OCI-LY7 (cell line): ENCODE data around the gene SLC44A2. TPM values are rescaled to one million over a fixed set of nuclear protein-coding genes. Genes with fewer than 3 reads are reported as not detected.

Experiments used
- BruUV-seq: library from RNA; stranded (reverse); fragments of 400-500 nt; replicated peaks from 2 replicates; lab custom pipeline; 2021; lab: Mats Ljungman, UMichigan
- CTCF ChIA-PET: fragments of 300-600 bp; sonication (Branson Sonifier 250); formaldehyde crosslinking; loops from one replicate; lab custom pipeline; 2022; ENCODE audit warnings: antibody characterized with exemption; ENCODE audit not compliant: unreplicated experiment; lab: Charles Lee
- POLR2A ChIA-PET: fragments of 300-600 bp; sonication (Branson Sonifier 250); formaldehyde crosslinking; loops from one replicate; lab custom pipeline; 2022; ENCODE audit warnings: antibody characterized with exemption; lab: Charles Lee
- DNase-seq: peaks from one replicate; pipeline ENCODE4 v3.0.0-alpha.2; 2015; ENCODE audit warnings: low spot score
- H2AFZ ChIP-seq: fragments of 200-600 bp; sonication (generic), shearing (Covaris generic); 2 replicates; pipeline ENCODE4 v1.6.1; 2014; ENCODE audit warnings: mild to moderate bottlenecking, antibody characterized with exemption, low read length, moderate library complexity
- H3K27ac ChIP-seq: fragments of 200-600 bp; sonication (generic); 2 replicates; pipeline ENCODE4 v1.5.1; 2014; ENCODE audit warnings: mixed run types, low read depth, mild to moderate bottlenecking, moderate library complexity, low read length, inconsistent platforms; ENCODE audit not compliant: poor library complexity, severe bottlenecking
- H3K36me3 ChIP-seq: fragments of 200-600 bp; sonication (generic); 2 replicates; pipeline ENCODE4 v1.6.1; 2014; ENCODE audit warnings: mild to moderate bottlenecking, antibody characterized with exemption, low read length, moderate library complexity, mixed read lengths; ENCODE audit not compliant: insufficient read depth
- H3K4me1 ChIP-seq: fragments of 200-600 bp; sonication (generic); 2 replicates; pipeline ENCODE4 v1.5.1; 2014; ENCODE audit warnings: mild to moderate bottlenecking, low read length; ENCODE audit not compliant: insufficient read depth, poor library complexity, severe bottlenecking
- H3K4me2 ChIP-seq: fragments of 200-600 bp; sonication (generic); 2 replicates; pipeline ENCODE4 v1.6.1; 2014; ENCODE audit warnings: mild to moderate bottlenecking, low read length
- H3K4me3 ChIP-seq: fragments of 200-600 bp; sonication (generic); 2 replicates; pipeline ENCODE4 v1.5.1; 2014; ENCODE audit warnings: mild to moderate bottlenecking, low read depth, low read length; ENCODE audit not compliant: poor library complexity, severe bottlenecking
- H3K79me2 ChIP-seq: fragments of 200-600 bp; sonication (generic); 2 replicates; pipeline ENCODE4 v1.6.1; 2016; ENCODE audit warnings: low read depth, mild to moderate bottlenecking, low read length, moderate library complexity, mixed read lengths; ENCODE audit not compliant: insufficient read depth
- H3K9me2 ChIP-seq: fragments of 200-600 bp; sonication (generic); 2 replicates; pipeline ENCODE4 v1.6.1; 2016; ENCODE audit warnings: mild to moderate bottlenecking, low read length, mixed read lengths; ENCODE audit not compliant: insufficient read depth
- H3K9me3 ChIP-seq: fragments of 200-600 bp; sonication (generic); 2 replicates; pipeline ENCODE4 v1.6.1; 2014; ENCODE audit warnings: mild to moderate bottlenecking, mixed run types, low read length, mixed read lengths
- H4K20me1 ChIP-seq: fragments of 200-600 bp; sonication (generic); 2 replicates; pipeline ENCODE4 v1.6.1; 2014; ENCODE audit warnings: mild to moderate bottlenecking, antibody characterized with exemption, low read length, moderate library complexity, mixed read lengths; ENCODE audit not compliant: insufficient read depth
- EZH2phosphoT487 ChIP-seq: fragments of 200-600 bp; sonication (generic); IDR thresholded peaks from 2 replicates; pipeline ENCODE4 v1.6.1; 2018; ENCODE audit warnings: low read depth, borderline replicate concordance, mild to moderate bottlenecking, mixed run types, antibody characterized with exemption, low read length, moderate library complexity, mixed read lengths
- intact Hi-C: fragments of 100-400 bp; cut with micrococcal nuclease; formaldehyde crosslinking; loops from one replicate; pipeline ENCODE4 v1.10.0; 2022; ENCODE audit not compliant: unreplicated experiment
- total RNA-seq, 2 experiments: library from RNA; depleted of rRNA in 1 of 2; stranded (reverse); fragments of >200 nt in 1 of 2; shearing (Covaris generic) in 1 of 2; gene quantifications; 2 replicates each; pipeline ENCODE4 v1.2.3, GENCODE V29; 2014 to 2022
- TF ChIP-seq, protein P1 (sequence below): fragments of 200-600 bp; sonication (generic); conservative IDR thresholded peaks from 2 replicates; pipeline ENCODE4 v1.5.1; 2014; ENCODE audit warnings: mild to moderate bottlenecking, antibody characterized with exemption, low read length, moderate library complexity, mixed read lengths

The SLC44A2 gene
- total RNA-seq, 2 experiments from 2014 or later, result 115 to 197 TPM

GRCh38 chr19:10583036-10583776 is 42.1 kb upstream of the SLC44A2 start:
- POLR2A ChIA-PET, result interaction anchor here (1.0 to 2.6 kb wide), 2 partner anchors 9 to 20 kb away, joined by 4 to 22 read pairs; no protein-coding TSS in a partner anchor
- BruUV-seq, result no TSS peak
- intact Hi-C loops, result no loop called here

DNA sequence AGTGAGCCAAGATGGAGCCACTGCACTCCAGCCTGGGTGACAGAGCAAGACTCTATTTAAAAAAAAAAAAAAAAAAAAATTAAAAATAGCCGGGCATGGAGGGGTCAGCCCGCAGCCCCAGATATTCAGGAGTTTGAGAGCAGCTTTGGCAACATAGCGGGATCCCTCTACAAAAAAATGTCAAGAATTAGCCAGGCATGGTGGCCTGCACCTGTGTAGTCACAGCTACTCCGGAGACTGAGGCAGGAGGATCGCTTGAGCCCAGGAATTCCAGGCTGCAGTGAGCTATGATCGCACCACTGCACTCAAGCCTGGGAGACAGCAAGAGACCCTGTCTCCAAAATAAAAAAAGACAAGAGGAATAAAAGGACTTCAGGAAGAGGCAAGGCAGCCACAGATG is 39.0 kb upstream of the SLC44A2 start:
- Histone ChIP-seq H3K27ac (no peak overlapping the region), H3K4me2 (no peak overlapping the region), H3K36me3 (no peaks in the 10 kb centered on the region), H3K4me1 (peaks cover 28% of the 10 kb centered on the region), H3K9me3 (no peaks in the 10 kb centered on the region), H3K79me2 (no peaks in the 10 kb centered on the region), H3K4me3 (no peak overlapping the region), H2AFZ (no peak overlapping the region), H3K9me2 (no peaks in the 10 kb centered on the region), H4K20me1 (no peaks in the 10 kb centered on the region)
- TF ChIP-seq, protein P1, sequence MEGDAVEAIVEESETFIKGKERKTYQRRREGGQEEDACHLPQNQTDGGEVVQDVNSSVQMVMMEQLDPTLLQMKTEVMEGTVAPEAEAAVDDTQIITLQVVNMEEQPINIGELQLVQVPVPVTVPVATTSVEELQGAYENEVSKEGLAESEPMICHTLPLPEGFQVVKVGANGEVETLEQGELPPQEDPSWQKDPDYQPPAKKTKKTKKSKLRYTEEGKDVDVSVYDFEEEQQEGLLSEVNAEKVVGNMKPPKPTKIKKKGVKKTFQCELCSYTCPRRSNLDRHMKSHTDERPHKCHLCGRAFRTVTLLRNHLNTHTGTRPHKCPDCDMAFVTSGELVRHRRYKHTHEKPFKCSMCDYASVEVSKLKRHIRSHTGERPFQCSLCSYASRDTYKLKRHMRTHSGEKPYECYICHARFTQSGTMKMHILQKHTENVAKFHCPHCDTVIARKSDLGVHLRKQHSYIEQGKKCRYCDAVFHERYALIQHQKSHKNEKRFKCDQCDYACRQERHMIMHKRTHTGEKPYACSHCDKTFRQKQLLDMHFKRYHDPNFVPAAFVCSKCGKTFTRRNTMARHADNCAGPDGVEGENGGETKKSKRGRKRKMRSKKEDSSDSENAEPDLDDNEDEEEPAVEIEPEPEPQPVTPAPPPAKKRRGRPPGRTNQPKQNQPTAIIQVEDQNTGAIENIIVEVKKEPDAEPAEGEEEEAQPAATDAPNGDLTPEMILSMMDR, result no peak
- TF ChIP-seq EZH2phosphoT487, result no peak
- POLR2A ChIA-PET, result no interaction called here
- BruUV-seq, result no TSS peak
- intact Hi-C loops, result no loop called here
- CTCF ChIA-PET, result no interaction called here
- DNase-seq, result no peak

More at GRCh38 chr19:10583036-10583776, 42.1 kb upstream of the SLC44A2 start:
- Histone ChIP-seq H3K4me2 (no peak overlapping the region), H3K27ac (no peak overlapping the region), H3K79me2 (no peaks in the 10 kb centered on the region), H3K4me1 (peaks cover 31% of the 10 kb centered on the region), H3K9me3 (no peaks in the 10 kb centered on the region), H3K36me3 (no peaks in the 10 kb centered on the region), H3K9me2 (no peaks in the 10 kb centered on the region), H4K20me1 (no peaks in the 10 kb centered on the region), H2AFZ (no peak overlapping the region), H3K4me3 (no peak overlapping the region)
- no peak for DNase-seq
- CTCF ChIA-PET, result no interaction called here
- TF ChIP-seq, protein P1, result no peak
- TF ChIP-seq EZH2phosphoT487, result no peak
